ENCODE data around the gene LSR.
A peak's percentile ranks its signal among the peaks of the same experiment; 100 is the strongest.

LSR gene

DNA sequence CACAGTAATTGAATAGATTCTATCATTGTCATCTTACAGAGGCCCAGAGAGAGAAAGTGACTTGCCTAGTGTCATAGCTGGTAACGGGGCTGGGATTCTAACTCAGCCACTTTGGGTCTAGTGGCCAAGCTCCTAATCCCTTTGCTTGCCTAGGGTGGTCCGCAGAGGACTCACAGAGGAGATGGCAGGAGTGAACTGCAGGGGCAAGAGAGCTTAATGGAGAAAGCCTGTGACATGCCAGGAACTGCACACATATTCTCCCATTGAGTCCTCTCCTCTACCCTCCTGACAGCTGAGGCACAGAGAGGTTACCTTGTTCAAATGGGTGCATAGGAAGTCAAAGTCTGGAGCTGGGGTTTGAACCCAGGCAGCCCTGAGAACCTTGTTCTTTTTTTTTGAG lies 2.7 kb downstream of the LSR start:
- no peak for DNase-seq (ENCODE audit: low spot score)
- TF ChIP-seq, protein P1, sequence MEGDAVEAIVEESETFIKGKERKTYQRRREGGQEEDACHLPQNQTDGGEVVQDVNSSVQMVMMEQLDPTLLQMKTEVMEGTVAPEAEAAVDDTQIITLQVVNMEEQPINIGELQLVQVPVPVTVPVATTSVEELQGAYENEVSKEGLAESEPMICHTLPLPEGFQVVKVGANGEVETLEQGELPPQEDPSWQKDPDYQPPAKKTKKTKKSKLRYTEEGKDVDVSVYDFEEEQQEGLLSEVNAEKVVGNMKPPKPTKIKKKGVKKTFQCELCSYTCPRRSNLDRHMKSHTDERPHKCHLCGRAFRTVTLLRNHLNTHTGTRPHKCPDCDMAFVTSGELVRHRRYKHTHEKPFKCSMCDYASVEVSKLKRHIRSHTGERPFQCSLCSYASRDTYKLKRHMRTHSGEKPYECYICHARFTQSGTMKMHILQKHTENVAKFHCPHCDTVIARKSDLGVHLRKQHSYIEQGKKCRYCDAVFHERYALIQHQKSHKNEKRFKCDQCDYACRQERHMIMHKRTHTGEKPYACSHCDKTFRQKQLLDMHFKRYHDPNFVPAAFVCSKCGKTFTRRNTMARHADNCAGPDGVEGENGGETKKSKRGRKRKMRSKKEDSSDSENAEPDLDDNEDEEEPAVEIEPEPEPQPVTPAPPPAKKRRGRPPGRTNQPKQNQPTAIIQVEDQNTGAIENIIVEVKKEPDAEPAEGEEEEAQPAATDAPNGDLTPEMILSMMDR (IDR thresholded peaks at IDR 0.05; ENCODE audit: extremely low read depth, missing control alignments), result no peak

DNA sequence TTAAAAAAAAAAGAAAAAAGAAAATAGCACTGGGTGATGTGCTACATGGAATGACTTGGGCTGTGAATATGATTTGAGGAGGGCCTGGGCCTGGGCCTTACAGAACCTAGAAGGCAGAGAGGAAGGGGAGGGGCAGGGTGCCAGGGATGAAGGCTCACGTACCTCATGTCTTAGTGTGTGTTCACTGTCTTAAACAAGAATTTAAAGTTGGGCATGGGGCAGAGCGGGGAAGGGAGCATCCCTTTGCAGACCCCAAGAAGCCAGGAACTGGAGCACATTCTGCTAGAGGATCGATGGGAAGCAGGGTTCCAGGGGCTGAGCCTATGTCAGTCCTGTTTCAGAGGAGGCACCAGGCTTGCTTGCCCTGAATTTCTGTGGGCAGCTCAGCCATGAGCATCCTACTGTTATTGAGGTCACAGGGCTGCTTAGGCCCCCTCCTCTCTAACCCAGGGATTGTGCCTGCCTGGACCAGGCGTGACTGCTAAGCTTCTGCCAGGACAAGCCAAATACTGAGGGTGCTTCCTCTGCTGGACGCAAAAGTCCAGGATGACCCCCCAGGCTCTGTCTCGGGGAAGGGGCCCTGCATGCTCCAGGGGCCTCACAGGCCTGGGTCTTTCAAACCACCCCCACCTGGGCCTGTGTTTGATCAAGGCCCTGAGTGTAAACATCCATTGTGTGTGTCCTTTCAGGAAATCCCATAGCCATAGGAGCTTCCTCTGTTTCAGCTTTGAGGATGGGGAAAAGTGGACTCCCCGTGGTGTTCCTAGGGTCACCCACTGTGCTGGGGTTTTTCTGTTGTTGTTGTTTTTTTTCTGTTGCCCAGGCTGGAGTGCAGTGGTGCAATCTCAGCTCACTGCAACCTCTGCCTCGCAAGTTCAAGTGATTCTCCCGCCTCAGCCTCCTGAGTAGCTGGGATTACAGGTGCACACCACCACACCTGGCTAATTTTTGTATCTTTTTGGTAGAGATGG lies 4.8 kb downstream of the LSR start:
- TF ChIP-seq, protein P1 (IDR thresholded peaks at IDR 0.05; ENCODE audit: extremely low read depth, missing control alignments), result no peak
- peak; percentile 1 for DNase-seq (ENCODE audit: low spot score)

DNA sequence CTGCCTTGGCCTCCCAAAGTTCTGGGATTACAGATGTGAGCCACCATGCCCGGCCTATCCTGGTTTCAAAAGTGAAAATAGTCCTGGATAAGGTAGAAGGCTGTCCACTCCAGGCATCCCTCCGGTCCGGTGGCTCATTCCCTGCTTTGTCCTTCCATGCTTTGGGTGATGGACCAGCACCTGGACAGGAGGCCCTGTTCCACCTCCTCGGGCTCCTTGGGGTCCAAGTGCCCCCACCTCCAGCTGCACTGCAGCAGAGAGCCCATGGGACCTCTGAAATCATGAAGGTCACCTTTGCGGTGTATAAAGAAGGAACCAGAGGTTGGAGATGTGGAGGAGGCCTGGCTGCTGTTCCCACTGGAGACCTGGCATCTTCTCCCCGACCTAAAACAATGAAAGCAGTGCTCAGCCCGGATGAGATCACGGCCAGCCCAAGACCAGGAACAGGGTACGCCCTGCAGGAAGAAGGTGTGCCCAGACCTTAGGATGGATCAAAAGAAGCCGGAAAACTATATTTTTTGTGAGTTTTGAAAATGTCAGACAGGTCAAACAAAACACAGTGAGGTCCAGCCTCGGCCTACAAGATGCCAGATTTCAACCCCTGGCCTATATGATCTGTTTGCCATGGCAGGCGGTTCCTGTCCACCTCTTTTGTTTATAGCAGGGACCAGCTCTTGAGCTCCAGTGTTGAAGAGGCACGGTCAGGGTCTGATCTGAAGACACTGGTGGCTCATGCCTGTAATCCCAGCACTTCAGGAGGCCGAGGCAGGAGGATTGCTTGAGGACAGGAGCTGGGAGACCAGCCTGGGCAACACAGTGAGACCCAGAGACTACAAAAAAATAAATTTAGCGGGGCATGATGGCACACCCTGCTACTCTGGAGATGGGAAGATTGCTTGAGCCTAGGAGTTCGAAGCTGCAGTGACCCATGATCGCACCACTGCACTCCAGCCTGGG lies 5.8 kb downstream of the LSR start:
- no peak for DNase-seq (ENCODE audit: low spot score)
- TF ChIP-seq, protein P1 (IDR thresholded peaks at IDR 0.05; ENCODE audit: extremely low read depth, missing control alignments), result no peak

DNA sequence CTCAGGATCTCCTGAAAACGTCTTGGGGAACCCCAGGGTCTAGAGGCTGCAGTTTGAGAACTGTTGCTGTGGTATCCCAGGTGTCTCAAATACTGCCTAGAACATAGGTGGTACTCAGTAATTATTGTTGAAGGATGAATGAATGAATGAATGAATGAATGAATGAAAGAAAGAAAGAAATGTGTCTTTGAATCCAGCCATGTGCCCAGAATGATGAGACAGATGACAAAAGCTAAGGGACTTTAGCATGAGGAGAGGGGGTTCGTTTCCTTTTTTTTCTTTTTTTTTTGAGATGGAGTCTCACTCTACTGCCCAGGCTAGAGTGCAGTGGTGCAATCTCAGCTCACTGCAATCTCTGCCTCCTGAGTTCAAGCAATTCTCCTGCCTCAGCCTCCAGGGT lies 7.8 kb downstream of the LSR start:
- TF ChIP-seq, protein P1 (IDR thresholded peaks at IDR 0.05; ENCODE audit: extremely low read depth, missing control alignments), result no peak
- DNase-seq (ENCODE audit: low spot score), result no peak

DNA sequence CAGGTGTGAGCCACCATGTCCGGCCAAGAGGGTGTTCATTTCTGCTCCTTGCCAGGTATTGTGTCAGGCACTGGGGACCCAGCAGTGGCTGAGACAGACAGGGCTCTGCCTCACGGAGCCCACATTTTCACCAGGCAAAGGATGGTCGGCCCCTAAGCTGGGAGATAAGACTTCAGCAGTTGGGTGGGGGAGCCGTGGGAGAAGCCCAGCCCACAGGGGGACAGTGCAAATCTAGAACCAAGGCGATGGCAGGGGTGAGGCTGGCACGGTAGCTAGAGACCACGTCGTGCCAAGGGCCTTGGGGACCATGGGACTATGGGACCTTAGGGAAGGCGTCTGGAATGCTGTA lies 8.3 kb downstream of the LSR start:
- DNase-seq (ENCODE audit: low spot score), result no peak
- TF ChIP-seq, protein P1 (IDR thresholded peaks at IDR 0.05; ENCODE audit: extremely low read depth, missing control alignments), result no peak

DNA sequence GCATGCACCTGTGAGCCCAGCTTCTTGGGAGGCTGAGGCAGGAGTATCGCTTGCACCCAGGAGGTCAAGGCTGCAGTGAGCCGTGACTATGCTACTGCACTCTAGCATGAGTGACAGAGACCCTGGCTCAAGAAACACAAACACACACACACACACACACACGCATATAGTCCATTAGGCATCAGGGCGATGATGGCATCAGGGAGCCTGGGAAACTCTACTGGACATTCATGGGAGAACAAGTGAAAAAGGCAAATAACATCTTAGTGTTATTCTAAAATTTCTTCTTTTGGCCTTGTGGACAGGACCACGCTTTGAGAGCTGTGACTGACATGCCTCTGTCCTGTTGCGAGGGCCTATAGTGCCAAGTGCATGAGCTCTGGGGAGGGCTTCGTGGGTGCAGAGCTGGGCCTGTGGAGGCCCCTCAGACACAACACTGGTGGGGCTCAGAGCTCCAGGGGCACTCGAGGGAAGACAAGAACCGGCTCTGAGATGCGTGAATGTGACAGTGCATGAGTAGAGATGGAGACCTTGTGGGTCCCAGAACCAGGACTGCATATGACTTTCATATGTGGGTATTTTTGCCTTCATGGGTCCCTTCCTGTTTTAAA lies 12.0 kb downstream of the LSR start:
- peak; percentile 1 for DNase-seq (ENCODE audit: low spot score)
- TF ChIP-seq, protein P1 (IDR thresholded peaks at IDR 0.05; ENCODE audit: extremely low read depth, missing control alignments), result no peak

All from GM20000 (cell line).